Neural progenitor cell (in vitro differentiated cells): ENCODE measurements around the gene ARHGDIA. TPM values are rescaled to one million over a fixed set of nuclear protein-coding genes. Genes with fewer than 3 reads are reported as not detected.
"Not testable (repeated sequence)": the region's sequence is repeated elsewhere in the genome, so short reads cannot be mapped to it uniquely, and the experiment has no call there.

Experiments
- DNase-seq: peaks from one replicate; pipeline ENCODE4 v3.0.0-alpha.2; 2016; ENCODE audit warnings: low spot score
- H2AFZ ChIP-seq: fragments of 200-600 bp; sonication (generic); replicated peaks from 2 replicates; pipeline ENCODE4 v1.6.1; 2016; ENCODE audit warnings: antibody characterized with exemption
- H3F3A ChIP-seq: fragments of 200-600 bp; sonication (generic); 2 replicates; pipeline ENCODE4 v1.6.1; 2016; ENCODE audit warnings: antibody characterized with exemption, low read depth
- H3K27ac ChIP-seq: fragments of 200-600 bp; sonication (generic); 2 replicates; pipeline ENCODE4 v1.5.1; 2016; ENCODE audit warnings: mild to moderate bottlenecking
- H3K27me3 ChIP-seq: fragments of 200-600 bp; sonication (generic); 2 replicates; pipeline ENCODE4 v1.6.1; 2016; ENCODE audit warnings: mild to moderate bottlenecking, moderate library complexity
- H3K36me3 ChIP-seq: fragments of 200-600 bp; sonication (generic); 2 replicates; pipeline ENCODE4 v1.5.1; 2016
- H3K4me1 ChIP-seq: fragments of 200-600 bp; sonication (generic); 2 replicates; pipeline ENCODE4 v1.6.1; 2016; ENCODE audit warnings: mixed run types
- H3K4me2 ChIP-seq: fragments of 200-600 bp; sonication (generic); 2 replicates; pipeline ENCODE4 v1.6.1; 2016
- H3K4me3 ChIP-seq: fragments of 200-600 bp; sonication (generic); 2 replicates; pipeline ENCODE4 v1.5.1; 2016
- H3K79me2 ChIP-seq: fragments of 200-600 bp; sonication (generic); 2 replicates; pipeline ENCODE4 v1.6.1; 2016; ENCODE audit warnings: low read depth
- H3K9ac ChIP-seq: fragments of 200-600 bp; sonication (generic); 2 replicates; pipeline ENCODE4 v1.6.1; 2016
- H3K9me3 ChIP-seq: fragments of 200-600 bp; sonication (generic); 2 replicates; pipeline ENCODE4 v1.5.1; 2016; ENCODE audit warnings: low read depth
- H4K20me1 ChIP-seq: fragments of 200-600 bp; sonication (generic); 2 replicates; pipeline ENCODE4 v1.6.1; 2016; ENCODE audit warnings: low read depth
- H3K27ac Mint-ChIP-seq: 3 replicates; pipeline ENCODE4 v1.8.0; 2021; ENCODE audit warnings: mixed read lengths
- H3K27me3 Mint-ChIP-seq: 2 replicates; pipeline ENCODE4 v1.8.0; 2022; ENCODE audit warnings: low read depth, mild to moderate bottlenecking, inconsistent platforms, moderate library complexity, mixed read lengths; ENCODE audit not compliant: insufficient read depth
- H3K36me3 Mint-ChIP-seq: 3 replicates; pipeline ENCODE4 v1.8.0; 2021; ENCODE audit warnings: mixed read lengths
- H3K4me1 Mint-ChIP-seq: 3 replicates; pipeline ENCODE4 v1.8.0; 2021; ENCODE audit warnings: mixed read lengths
- H3K4me3 Mint-ChIP-seq: 3 replicates; pipeline ENCODE4 v1.8.0; 2021; ENCODE audit warnings: mild to moderate bottlenecking, moderate library complexity, mixed read lengths
- H3K9me3 Mint-ChIP-seq: 3 replicates; pipeline ENCODE4 v1.8.0; 2020; ENCODE audit warnings: mixed read lengths
- EZH2 ChIP-seq: fragments of 200-600 bp; sonication (generic); IDR thresholded peaks from 2 replicates; pipeline ENCODE4 v1.6.1; 2017; ENCODE audit warnings: antibody characterized with exemption, mild to moderate bottlenecking, moderate library complexity
- EZH2phosphoT487 ChIP-seq: fragments of 200-600 bp; sonication (generic); IDR thresholded peaks from 2 replicates; pipeline ENCODE4 v1.6.1; 2017; ENCODE audit warnings: antibody characterized with exemption
- total RNA-seq: library from RNA; depleted of rRNA; stranded (reverse); fragments of >200 nt; gene quantifications from 2 replicates; pipeline ENCODE4 v1.2.3, GENCODE V29; 2015; ENCODE audit warnings: low replicate concordance
- TF ChIP-seq, protein P1 (sequence below): fragments of 200-600 bp; sonication (generic); IDR thresholded peaks from 2 replicates; pipeline ENCODE4 v1.5.1; 2017; ENCODE audit warnings: antibody characterized with exemption, mild to moderate bottlenecking

Gene ARHGDIA
- total RNA-seq, 1 donor from 2014 or later: 25.1 TPM

GRCh38 chr17:81841866-81842265, 29.3 kb downstream of the ARHGDIA start:
- Histone ChIP-seq H3K79me2 (no peaks in the 10 kb centered on the region), H3K4me2 (no peak overlapping the region), H4K20me1 (no peaks in the 10 kb centered on the region), H3F3A (peaks cover 11% of the 10 kb centered on the region), H3K9ac (no peak overlapping the region), H3K27me3 (no peaks in the 10 kb centered on the region), H3K9me3 (no peaks in the 10 kb centered on the region), H3K4me1 (no peaks in the 10 kb centered on the region), H2AFZ (no peak overlapping the region), H3K27ac (peak overlapping the region; percentile 31), H3K4me3 (no peak overlapping the region), H3K36me3 (no peaks in the 10 kb centered on the region)
- DNase-seq: no peak
- Mint-ChIP-seq H3K36me3 (peaks cover 6% of the 10 kb centered on the region), H3K4me3 (no peak overlapping the region), H3K27me3 (peaks cover 7% of the 10 kb centered on the region), H3K9me3 (no peaks in the 10 kb centered on the region), H3K4me1 (no peaks in the 10 kb centered on the region), H3K27ac (peak overlapping the region; percentile 42)
- TF ChIP-seq, protein P1, sequence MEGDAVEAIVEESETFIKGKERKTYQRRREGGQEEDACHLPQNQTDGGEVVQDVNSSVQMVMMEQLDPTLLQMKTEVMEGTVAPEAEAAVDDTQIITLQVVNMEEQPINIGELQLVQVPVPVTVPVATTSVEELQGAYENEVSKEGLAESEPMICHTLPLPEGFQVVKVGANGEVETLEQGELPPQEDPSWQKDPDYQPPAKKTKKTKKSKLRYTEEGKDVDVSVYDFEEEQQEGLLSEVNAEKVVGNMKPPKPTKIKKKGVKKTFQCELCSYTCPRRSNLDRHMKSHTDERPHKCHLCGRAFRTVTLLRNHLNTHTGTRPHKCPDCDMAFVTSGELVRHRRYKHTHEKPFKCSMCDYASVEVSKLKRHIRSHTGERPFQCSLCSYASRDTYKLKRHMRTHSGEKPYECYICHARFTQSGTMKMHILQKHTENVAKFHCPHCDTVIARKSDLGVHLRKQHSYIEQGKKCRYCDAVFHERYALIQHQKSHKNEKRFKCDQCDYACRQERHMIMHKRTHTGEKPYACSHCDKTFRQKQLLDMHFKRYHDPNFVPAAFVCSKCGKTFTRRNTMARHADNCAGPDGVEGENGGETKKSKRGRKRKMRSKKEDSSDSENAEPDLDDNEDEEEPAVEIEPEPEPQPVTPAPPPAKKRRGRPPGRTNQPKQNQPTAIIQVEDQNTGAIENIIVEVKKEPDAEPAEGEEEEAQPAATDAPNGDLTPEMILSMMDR: no peak
- TF ChIP-seq EZH2 (no peak), EZH2phosphoT487 (no peak)

GRCh38 chr17:81840826-81841778, 30.0 kb downstream of the ARHGDIA start:
- no peaks in the 10 kb centered on the region for H4K20me1 ChIP-seq
- peaks cover 3% of the 10 kb centered on the region for H3K36me3 Mint-ChIP-seq
- peaks cover 7% of the 10 kb centered on the region for H3K27me3 Mint-ChIP-seq
- no peak overlapping the region for H3K9ac ChIP-seq
- H3K4me1 ChIP-seq: no peaks in the 10 kb centered on the region
- no peaks in the 10 kb centered on the region for H3K79me2 ChIP-seq
- H3K27ac Mint-ChIP-seq: no peak overlapping the region
- TF ChIP-seq, protein P1: no peak
- TF ChIP-seq EZH2: no peak
- no peak for TF ChIP-seq EZH2phosphoT487
- no peaks in the 10 kb centered on the region for H3K9me3 ChIP-seq
- DNase-seq: peak; percentile 51
- no peak overlapping the region for H3K4me2 ChIP-seq
- H2AFZ ChIP-seq: no peak overlapping the region
- no peak overlapping the region for H3K4me3 ChIP-seq
- H3K4me1 Mint-ChIP-seq: no peaks in the 10 kb centered on the region
- H3K27me3 ChIP-seq: no peaks in the 10 kb centered on the region
- H3K27ac ChIP-seq: peak overlapping the region; percentile 67
- H3F3A ChIP-seq: peaks cover 11% of the 10 kb centered on the region
- no peaks in the 10 kb centered on the region for H3K36me3 ChIP-seq
- no peaks in the 10 kb centered on the region for H3K9me3 Mint-ChIP-seq
- H3K4me3 Mint-ChIP-seq: no peak overlapping the region

DNA sequence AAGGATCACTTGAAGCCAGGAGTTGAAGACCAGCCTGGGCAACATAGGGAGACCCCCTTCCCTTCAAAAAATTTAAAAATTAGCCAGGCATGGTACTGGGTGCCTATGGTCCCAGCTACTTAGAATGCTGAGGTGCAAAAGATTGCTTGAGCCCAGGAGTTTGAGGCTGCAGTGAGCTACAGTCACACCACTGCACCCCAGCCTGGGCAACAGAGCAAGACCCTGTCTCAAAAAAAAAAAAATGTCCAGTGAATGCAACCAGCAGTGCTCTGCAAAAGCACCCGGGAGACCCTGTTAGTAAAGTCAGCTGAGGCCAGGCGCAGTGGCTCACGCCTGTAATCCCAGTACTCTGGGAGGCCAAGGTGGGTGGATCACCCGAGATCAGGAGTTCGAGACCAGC, 31.1 kb downstream of the ARHGDIA start:
- not testable (repeated sequence) for H3K27me3 Mint-ChIP-seq, H3K79me2 ChIP-seq, H2AFZ ChIP-seq, DNase-seq, H3K9ac ChIP-seq, H3K36me3 Mint-ChIP-seq, H3K4me3 Mint-ChIP-seq, H4K20me1 ChIP-seq, H3K4me1 ChIP-seq, H3K27ac Mint-ChIP-seq, H3K27ac ChIP-seq, H3K9me3 Mint-ChIP-seq, H3K4me3 ChIP-seq, H3K27me3 ChIP-seq, H3K4me2 ChIP-seq, H3K36me3 ChIP-seq, H3K4me1 Mint-ChIP-seq, H3K9me3 ChIP-seq
- peaks cover 11% of the 10 kb centered on the region for H3F3A ChIP-seq

DNA sequence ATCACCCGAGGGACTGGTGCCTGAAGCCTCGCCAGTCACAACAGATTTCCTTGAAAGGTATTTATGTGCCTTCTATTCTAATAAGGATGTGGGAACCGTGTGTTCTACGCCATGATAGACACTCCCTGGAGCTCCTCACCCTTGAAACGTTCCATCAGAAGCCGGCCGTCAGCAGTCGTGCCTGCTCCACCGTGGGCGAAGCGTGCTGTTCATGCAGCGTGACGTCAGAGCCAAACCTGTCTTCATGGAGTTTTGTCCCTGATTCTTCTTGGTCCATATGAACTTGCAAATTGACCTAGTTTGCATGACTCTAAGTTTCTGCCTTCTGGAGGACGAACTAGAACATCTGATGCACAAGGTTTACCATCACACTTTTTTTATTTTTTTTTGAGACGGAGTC, 31.8 kb downstream of the ARHGDIA start:
- Histone ChIP-seq H4K20me1 (no peaks in the 10 kb centered on the region), H3K27me3 (no peaks in the 10 kb centered on the region), H3K9ac (no peak overlapping the region), H3K79me2 (peaks cover 8% of the 10 kb centered on the region), H3K27ac (no peak overlapping the region), H3K4me2 (no peak overlapping the region), H3K36me3 (no peaks in the 10 kb centered on the region), H3K9me3 (no peaks in the 10 kb centered on the region), H3K4me3 (no peak overlapping the region), H3F3A (peaks cover 11% of the 10 kb centered on the region), H3K4me1 (no peaks in the 10 kb centered on the region), H2AFZ (no peak overlapping the region)
- H3K27ac Mint-ChIP-seq: no peak overlapping the region
- no peak overlapping the region for H3K4me3 Mint-ChIP-seq
- H3K36me3 Mint-ChIP-seq: peaks cover 3% of the 10 kb centered on the region
- no peaks in the 10 kb centered on the region for H3K9me3 Mint-ChIP-seq
- TF ChIP-seq EZH2phosphoT487: no peak
- TF ChIP-seq, protein P1: no peak
- no peak for TF ChIP-seq EZH2
- H3K4me1 Mint-ChIP-seq: no peaks in the 10 kb centered on the region
- no peak for DNase-seq
- H3K27me3 Mint-ChIP-seq: peaks cover 7% of the 10 kb centered on the region
